Measurements from ENCODE around the gene HOXB9. TPM values are rescaled to one million over a fixed set of nuclear protein-coding genes. Genes with fewer than 3 reads are reported as not detected.

Gene HOXB9
- total and polyA plus RNA-seq, 10 of the 15 experiments (the other 5 are each of a cell fraction or from before 2014, with no cell fraction given): 0.01 to 0.49 (median 0.09) TPM; not detected in 5

DNA sequence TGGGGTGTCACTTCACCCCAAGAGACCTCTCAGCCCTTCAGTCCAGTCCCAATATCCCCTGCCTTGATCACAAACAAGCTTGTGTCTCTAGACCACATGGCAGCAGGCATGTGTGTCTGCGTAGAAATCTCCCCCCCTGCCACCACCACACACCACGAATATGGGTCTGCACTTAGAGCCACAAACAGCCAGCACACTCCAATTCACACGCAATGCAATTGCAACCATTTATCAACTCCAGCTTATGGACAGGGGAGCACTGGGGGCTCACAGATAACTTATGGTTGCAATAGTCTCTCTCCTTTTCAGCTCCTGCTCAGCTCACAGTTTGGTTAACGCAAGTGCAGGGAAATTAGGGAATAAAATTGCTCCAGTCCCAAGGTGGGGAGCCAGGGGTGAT is 2.6 kb downstream of the HOXB9 start (continued):
- TF ChIP-seq, protein P1, sequence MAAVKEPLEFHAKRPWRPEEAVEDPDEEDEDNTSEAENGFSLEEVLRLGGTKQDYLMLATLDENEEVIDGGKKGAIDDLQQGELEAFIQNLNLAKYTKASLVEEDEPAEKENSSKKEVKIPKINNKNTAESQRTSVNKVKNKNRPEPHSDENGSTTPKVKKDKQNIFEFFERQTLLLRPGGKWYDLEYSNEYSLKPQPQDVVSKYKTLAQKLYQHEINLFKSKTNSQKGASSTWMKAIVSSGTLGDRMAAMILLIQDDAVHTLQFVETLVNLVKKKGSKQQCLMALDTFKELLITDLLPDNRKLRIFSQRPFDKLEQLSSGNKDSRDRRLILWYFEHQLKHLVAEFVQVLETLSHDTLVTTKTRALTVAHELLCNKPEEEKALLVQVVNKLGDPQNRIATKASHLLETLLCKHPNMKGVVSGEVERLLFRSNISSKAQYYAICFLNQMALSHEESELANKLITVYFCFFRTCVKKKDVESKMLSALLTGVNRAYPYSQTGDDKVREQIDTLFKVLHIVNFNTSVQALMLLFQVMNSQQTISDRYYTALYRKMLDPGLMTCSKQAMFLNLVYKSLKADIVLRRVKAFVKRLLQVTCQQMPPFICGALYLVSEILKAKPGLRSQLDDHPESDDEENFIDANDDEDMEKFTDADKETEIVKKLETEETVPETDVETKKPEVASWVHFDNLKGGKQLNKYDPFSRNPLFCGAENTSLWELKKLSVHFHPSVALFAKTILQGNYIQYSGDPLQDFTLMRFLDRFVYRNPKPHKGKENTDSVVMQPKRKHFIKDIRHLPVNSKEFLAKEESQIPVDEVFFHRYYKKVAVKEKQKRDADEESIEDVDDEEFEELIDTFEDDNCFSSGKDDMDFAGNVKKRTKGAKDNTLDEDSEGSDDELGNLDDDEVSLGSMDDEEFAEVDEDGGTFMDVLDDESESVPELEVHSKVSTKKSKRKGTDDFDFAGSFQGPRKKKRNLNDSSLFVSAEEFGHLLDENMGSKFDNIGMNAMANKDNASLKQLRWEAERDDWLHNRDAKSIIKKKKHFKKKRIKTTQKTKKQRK (IDR thresholded peaks at IDR 0.05; ENCODE audit: low read depth, low read length): no peak
- no peak for TF ChIP-seq NR2F1 (conservative IDR thresholded peaks at IDR 0.05)
- TF ChIP-seq TAF1 (IDR thresholded peaks at IDR 0.05; ENCODE audit: borderline replicate concordance, low read depth, low read length): no peak
- TF ChIP-seq SMC3 (IDR thresholded peaks at IDR 0.05; ENCODE audit: borderline replicate concordance, low read length): no peak
- TF ChIP-seq MYC (IDR thresholded peaks at IDR 0.05; ENCODE audit: insufficient read depth, insufficient read length, insufficient replicate concordance, low read length, severe bottlenecking): no peak
- TF ChIP-seq RB1 (IDR thresholded peaks at IDR 0.05; ENCODE audit: borderline replicate concordance): no peak
- no peak for TF ChIP-seq RCOR1 (conservative IDR thresholded peaks at IDR 0.05; ENCODE audit: low read depth, low read length)
- TF ChIP-seq HDGF (IDR thresholded peaks at IDR 0.05): no peak
- TF ChIP-seq PAX5 (IDR thresholded peaks at IDR 0.05; ENCODE audit: borderline replicate concordance, low read depth, low read length): no peak

DNA sequence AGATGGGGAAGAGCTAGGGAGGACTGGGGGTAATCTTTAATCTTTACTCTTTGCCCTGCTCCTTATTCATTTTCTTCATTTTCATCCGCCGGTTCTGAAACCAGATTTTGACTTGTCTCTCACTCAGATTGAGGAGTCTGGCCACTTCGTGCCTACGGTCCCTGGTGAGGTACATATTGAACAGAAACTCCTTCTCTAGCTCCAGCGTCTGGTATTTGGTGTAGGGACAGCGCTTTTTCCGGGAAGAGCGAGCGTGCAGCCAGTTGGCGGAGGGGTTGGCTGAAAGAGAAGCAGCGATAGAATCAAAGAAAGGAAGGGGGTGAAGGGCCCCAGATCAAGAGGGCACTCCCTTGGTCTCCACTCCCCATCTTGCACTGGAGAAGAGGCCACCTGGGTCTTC is 3.3 kb downstream of the HOXB9 start:
- in situ Hi-C loops (cut with MboI): loop anchor here (10.0 kb wide), 1 partner anchor 778 kb away; the partner anchor contains the start of gene SCRN2

More for the DNA sequence above, 3.3 kb downstream of the HOXB9 start:
- no peaks in the 10 kb centered on the region for H3K9me3 ChIP-seq (replicated peaks; ENCODE audit: control insufficient read depth, insufficient read depth, low read length)
- RAD21 ChIA-PET (ENCODE audit: unreplicated experiment): interaction anchor here (1.0 to 1.6 kb wide), 3 partner anchors 10 to 511 kb away, joined by 3 to 8 read pairs (median 4); no protein-coding TSS in a partner anchor
- H3K36me3 ChIP-seq (ENCODE audit: control insufficient read depth in 2 of 2, insufficient read depth in 2 of 2, low read length in 1 of 2): no peaks in the 10 kb centered on the region
- H3K4me1 ChIP-seq (ENCODE audit: control insufficient read depth, insufficient read depth, low read length): no peaks in the 10 kb centered on the region
- ATAC-seq: no peak
- H2AFZ ChIP-seq (ENCODE audit: control insufficient read depth, low read depth, low read length): no peak overlapping the region
- no peaks in the 10 kb centered on the region for H4K20me1 ChIP-seq (ENCODE audit: control insufficient read depth, insufficient read depth)
- WGBS (ENCODE audit: insufficient coverage, insufficient replicate concordance, low lambda C conversion rate, missing lambda C conversion rate): 78% methylated on average over 11 of the region's 11 CpGs
- H3K9ac ChIP-seq (ENCODE audit: control insufficient read depth, insufficient read depth, low read length): no peak overlapping the region
- SMC1A ChIA-PET (ENCODE audit: uncharacterized antibody, unreplicated experiment): interaction anchor here (1.8 kb wide), 1 partner anchor 22 kb away, joined by 7 read pairs; no protein-coding TSS in a partner anchor
- no peak overlapping the region for H3K27ac ChIP-seq (ENCODE audit: control insufficient read depth, insufficient read depth)
- no TSS peak for BruUV-seq (replicated peaks)
- POLR2A ChIA-PET: interaction anchor here (1.8 kb wide), 1 partner anchor 13 kb away, joined by 5 read pairs; no protein-coding TSS in a partner anchor
- FAIRE-seq: no peak
- peaks cover 38 to 56% of the 10 kb centered on the region in 2 experiments for H3K27me3 ChIP-seq (replicated peaks in 1 of 2; ENCODE audit: control insufficient read depth in 2 of 2, insufficient read depth in 2 of 2, low read length in 1 of 2)
- no peak overlapping the region for H3K4me2 ChIP-seq (ENCODE audit: control insufficient read depth, insufficient read depth)
- no peaks in the 10 kb centered on the region for H3K79me2 ChIP-seq (ENCODE audit: control insufficient read depth, insufficient read depth, low read length)
- intact Hi-C loops (cut with micrococcal nuclease; ENCODE audit: unreplicated experiment): no loop called here
- TF ChIP-seq, protein P2, sequence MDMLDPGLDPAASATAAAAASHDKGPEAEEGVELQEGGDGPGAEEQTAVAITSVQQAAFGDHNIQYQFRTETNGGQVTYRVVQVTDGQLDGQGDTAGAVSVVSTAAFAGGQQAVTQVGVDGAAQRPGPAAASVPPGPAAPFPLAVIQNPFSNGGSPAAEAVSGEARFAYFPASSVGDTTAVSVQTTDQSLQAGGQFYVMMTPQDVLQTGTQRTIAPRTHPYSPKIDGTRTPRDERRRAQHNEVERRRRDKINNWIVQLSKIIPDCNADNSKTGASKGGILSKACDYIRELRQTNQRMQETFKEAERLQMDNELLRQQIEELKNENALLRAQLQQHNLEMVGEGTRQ (IDR thresholded peaks at IDR 0.05; ENCODE audit: borderline replicate concordance, low read depth, low read length): no peak
- TF ChIP-seq, protein P3, sequence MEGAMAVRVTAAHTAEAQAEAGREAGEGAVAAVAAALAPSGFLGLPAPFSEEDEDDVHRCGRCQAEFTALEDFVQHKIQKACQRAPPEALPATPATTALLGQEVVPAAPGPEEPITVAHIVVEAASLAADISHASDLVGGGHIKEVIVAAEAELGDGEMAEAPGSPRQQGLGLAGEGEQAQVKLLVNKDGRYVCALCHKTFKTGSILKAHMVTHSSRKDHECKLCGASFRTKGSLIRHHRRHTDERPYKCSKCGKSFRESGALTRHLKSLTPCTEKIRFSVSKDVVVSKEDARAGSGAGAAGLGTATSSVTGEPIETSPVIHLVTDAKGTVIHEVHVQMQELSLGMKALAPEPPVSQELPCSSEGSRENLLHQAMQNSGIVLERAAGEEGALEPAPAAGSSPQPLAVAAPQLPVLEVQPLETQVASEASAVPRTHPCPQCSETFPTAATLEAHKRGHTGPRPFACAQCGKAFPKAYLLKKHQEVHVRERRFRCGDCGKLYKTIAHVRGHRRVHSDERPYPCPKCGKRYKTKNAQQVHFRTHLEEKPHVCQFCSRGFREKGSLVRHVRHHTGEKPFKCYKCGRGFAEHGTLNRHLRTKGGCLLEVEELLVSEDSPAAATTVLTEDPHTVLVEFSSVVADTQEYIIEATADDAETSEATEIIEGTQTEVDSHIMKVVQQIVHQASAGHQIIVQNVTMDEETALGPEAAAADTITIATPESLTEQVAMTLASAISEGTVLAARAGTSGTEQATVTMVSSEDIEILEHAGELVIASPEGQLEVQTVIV (IDR thresholded peaks at IDR 0.05; ENCODE audit: borderline replicate concordance, partially characterized antibody): no peak
- H3K4me3 ChIP-seq: no peak overlapping the region
- DNase-seq (ENCODE audit: low read depth, low spot score): no peak
- CTCF ChIA-PET: interaction anchor here (1.3 to 3.7 kb wide), 4 partner anchors 13 to 543 kb away, joined by 3 to 15 read pairs (median 6); no protein-coding TSS in a partner anchor
